ENCODE results near the gene ARL2BP. TPM values are rescaled to one million over a fixed set of nuclear protein-coding genes. Genes with fewer than 3 reads are reported as not detected.
A peak's percentile ranks its signal among the peaks of the same experiment; 100 is the strongest.
"Not testable (repeated sequence)": the region's sequence is repeated elsewhere in the genome, so short reads cannot be mapped to it uniquely, and the experiment has no call there.

Gene ARL2BP
- total RNA-seq, 1 experiment from 2014 or later, result 94.4 TPM

GRCh38 chr16:57265850-57266530 is 20.9 kb downstream of the ARL2BP start:
- peaks cover 25% of the 10 kb centered on the region for H3K4me1 Mint-ChIP-seq (ENCODE audit: insufficient read depth, unreplicated experiment)
- CTCF ChIA-PET, result interaction anchor here (0.7 to 1.2 kb wide), 4 partner anchors 10 to 151 kb away, joined by 3 to 4 read pairs (median 3); no protein-coding TSS in a partner anchor
- no peaks in the 10 kb centered on the region for H3K36me3 Mint-ChIP-seq (ENCODE audit: insufficient read depth, unreplicated experiment)
- H3K27ac Mint-ChIP-seq (ENCODE audit: low read depth, unreplicated experiment), result peak overlapping the region; percentile 89
- DNase-seq (ENCODE audit: unreplicated experiment), result peak; percentile 84
- H3K4me3 Mint-ChIP-seq (ENCODE audit: unreplicated experiment), result peak overlapping the region; percentile 69
- intact Hi-C loops (cut with micrococcal nuclease), result no loop called here
- POLR2A ChIA-PET, result interaction anchor here (0.5 to 8.1 kb wide), 18 partner anchors 12 to 404 kb away, joined by 3 to 137 read pairs (median 6); partner anchors contain the start of genes ARL2BP, CIAPIN1, COQ9 and CPNE2
- BruUV-seq (replicated peaks), result no TSS peak
- no peaks in the 10 kb centered on the region for H3K27me3 Mint-ChIP-seq (ENCODE audit: insufficient read depth, unreplicated experiment)
- TF ChIP-seq CTCF (IDR thresholded peaks at IDR 0.05; ENCODE audit: unreplicated experiment), result no peak
- H3K9me3 Mint-ChIP-seq (ENCODE audit: unreplicated experiment), result no peaks in the 10 kb centered on the region

DNA sequence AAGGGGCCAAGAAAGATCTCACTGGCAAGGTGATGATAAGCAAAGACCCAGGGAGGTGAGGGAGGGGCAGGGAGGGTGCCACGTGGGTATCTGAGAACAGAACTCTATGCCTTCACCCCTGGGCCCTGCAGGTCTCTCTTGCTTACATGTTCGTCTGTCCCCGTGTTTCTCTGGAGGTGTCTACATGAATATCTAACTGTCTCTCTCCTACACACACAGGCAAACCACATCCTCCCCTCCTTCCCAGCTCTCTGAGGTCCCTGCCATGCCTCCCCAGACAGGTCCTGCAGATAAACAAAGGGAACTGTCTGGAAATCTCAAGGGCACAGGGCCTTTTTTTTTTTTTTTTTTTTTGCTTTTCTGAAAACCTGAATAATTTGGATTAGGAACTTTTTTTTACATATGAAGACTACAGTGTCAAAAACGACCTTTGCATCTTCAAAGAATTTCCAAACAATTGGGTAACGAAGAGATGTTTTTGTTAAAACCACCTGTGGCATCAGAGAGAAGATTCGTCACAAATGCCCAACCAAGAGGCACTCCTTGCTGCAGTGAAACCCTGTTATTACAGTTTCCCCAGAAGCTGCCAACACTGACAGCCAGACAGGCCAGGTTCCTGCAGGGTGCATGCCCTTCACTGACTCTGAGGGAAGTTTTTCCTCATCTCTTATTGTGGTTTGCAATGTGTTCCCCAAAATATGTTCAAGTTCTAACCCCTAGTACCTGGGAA is 21.6 kb downstream of the ARL2BP start:
- Mint-ChIP-seq H3K4me1 (ENCODE audit: insufficient read depth, unreplicated experiment) (peaks cover 25% of the 10 kb centered on the region), H3K27ac (ENCODE audit: low read depth, unreplicated experiment) (peak overlapping the region; percentile 89), H3K9me3 (ENCODE audit: unreplicated experiment) (no peaks in the 10 kb centered on the region), H3K4me3 (ENCODE audit: unreplicated experiment) (peak overlapping the region; percentile 69), H3K27me3 (ENCODE audit: insufficient read depth, unreplicated experiment) (no peaks in the 10 kb centered on the region), H3K36me3 (ENCODE audit: insufficient read depth, unreplicated experiment) (no peaks in the 10 kb centered on the region)
- TF ChIP-seq CTCF (IDR thresholded peaks at IDR 0.05; ENCODE audit: unreplicated experiment), result no peak
- intact Hi-C loops (cut with micrococcal nuclease), result no loop called here
- TSS peak; percentile 79 for BruUV-seq (replicated peaks)
- peak; percentile 37 for DNase-seq (ENCODE audit: unreplicated experiment)
- POLR2A ChIA-PET, result interaction anchor here (0.5 to 8.1 kb wide), 18 partner anchors 12 to 405 kb away, joined by 3 to 137 read pairs (median 4); partner anchors contain the start of genes ARL2BP, PSME3IP1 and RSPRY1
- CTCF ChIA-PET, result interaction anchor here (0.7 to 1.2 kb wide), 4 partner anchors 9 to 150 kb away, joined by 3 to 6 read pairs (median 4); no protein-coding TSS in a partner anchor

GRCh38 chr16:57267343-57267742 is 22.3 kb downstream of the ARL2BP start:
- ChIA-PET POLR2A (interaction anchor here (0.7 to 8.1 kb wide), 11 partner anchors 11 to 178 kb away, joined by 3 to 137 read pairs (median 12); partner anchors contain the start of genes ARL2BP, PSME3IP1 and RSPRY1), CTCF (interaction anchor here (1.2 kb wide), 2 partner anchors 9 to 118 kb away, joined by 4 to 6 read pairs; no protein-coding TSS in a partner anchor)
- H3K36me3 Mint-ChIP-seq (ENCODE audit: insufficient read depth, unreplicated experiment); H3K9me3 Mint-ChIP-seq (ENCODE audit: unreplicated experiment); H3K27me3 Mint-ChIP-seq (ENCODE audit: insufficient read depth, unreplicated experiment); intact Hi-C loops (cut with micrococcal nuclease); DNase-seq (ENCODE audit: unreplicated experiment); BruUV-seq (replicated peaks): not testable (repeated sequence)
- Mint-ChIP-seq H3K4me3 (ENCODE audit: unreplicated experiment) (peak overlapping the region; percentile 69), H3K4me1 (ENCODE audit: insufficient read depth, unreplicated experiment) (peaks cover 25% of the 10 kb centered on the region), H3K27ac (ENCODE audit: low read depth, unreplicated experiment) (peak overlapping the region; percentile 89)

- Mint-ChIP-seq H3K27me3 (ENCODE audit: insufficient read depth, unreplicated experiment) (no peaks in the 10 kb centered on the region), H3K4me3 (ENCODE audit: unreplicated experiment) (no peak overlapping the region), H3K27ac (ENCODE audit: low read depth, unreplicated experiment) (peak overlapping the region; percentile 61), H3K9me3 (ENCODE audit: unreplicated experiment) (no peaks in the 10 kb centered on the region), H3K36me3 (ENCODE audit: insufficient read depth, unreplicated experiment) (no peaks in the 10 kb centered on the region), H3K4me1 (ENCODE audit: insufficient read depth, unreplicated experiment) (peaks cover 18% of the 10 kb centered on the region)
- ChIA-PET CTCF (interaction anchor here (0.9 kb wide), 1 partner anchor 12 kb away, joined by 3 read pairs; no protein-coding TSS in a partner anchor), POLR2A (interaction anchor here (0.9 to 8.1 kb wide), 3 partner anchors 9 to 82 kb away, joined by 3 to 137 read pairs (median 4); no protein-coding TSS in a partner anchor)
- intact Hi-C loops (cut with micrococcal nuclease), result no loop called here
- no peak for TF ChIP-seq CTCF (IDR thresholded peaks at IDR 0.05; ENCODE audit: unreplicated experiment)
- no peak for DNase-seq (ENCODE audit: unreplicated experiment)
- BruUV-seq (replicated peaks), result no TSS peak
These were observed 24.0 kb downstream of the ARL2BP start for GRCh38 chr16:57268804-57269800.
